AG09319 (cell line): ENCODE results near the gene PEX11B.

ENCODE experiments used
- DNase-seq: peaks from one replicate; pipeline ENCODE4 v3.0.0-alpha.2; 2010; ENCODE audit warnings: low read depth; ENCODE audit errors: extremely low read depth
- TF ChIP-seq, protein P1 (sequence below): IDR thresholded peaks from 2 replicates; pipeline ENCODE4 v1.5.1; 2011; ENCODE audit warnings: low read depth, mild to moderate bottlenecking, inconsistent platforms, low read length, moderate library complexity

The PEX11B gene

DNA sequence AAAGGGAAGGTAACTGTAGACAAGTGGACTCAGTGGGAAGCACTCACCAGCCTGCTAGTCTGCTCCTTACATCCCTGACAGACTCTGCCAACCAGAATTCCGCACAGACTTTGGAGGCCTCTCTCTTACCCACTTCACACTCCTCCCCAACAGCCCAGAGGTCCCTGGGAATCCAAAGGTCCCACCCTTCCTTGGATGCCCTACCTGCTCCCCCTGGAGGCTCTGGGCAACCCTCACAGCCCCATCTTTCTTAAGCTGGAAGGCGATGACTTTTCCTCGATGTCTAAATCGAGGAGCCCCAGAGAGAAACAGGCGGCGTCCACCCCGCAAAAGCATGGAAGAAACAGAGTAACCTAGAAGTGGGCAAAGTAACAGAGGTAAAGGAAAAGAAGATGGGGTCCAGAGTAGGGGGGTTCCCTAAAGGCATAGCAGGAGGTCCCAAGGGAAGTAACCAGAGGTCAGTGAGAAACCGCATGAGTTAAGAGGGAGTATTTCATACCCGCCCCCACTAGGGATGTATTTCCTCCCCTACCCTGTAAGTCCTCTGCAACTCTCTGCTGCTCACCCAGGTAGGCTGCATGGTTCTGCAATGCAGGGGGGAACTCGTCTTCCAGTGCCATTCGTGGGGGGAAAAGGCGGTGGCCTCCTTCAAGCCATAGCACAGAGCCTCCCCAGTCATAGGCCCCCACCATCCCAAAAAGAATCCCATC is 17.1 kb downstream of the PEX11B start:
- no peak for DNase-seq
- TF ChIP-seq, protein P1, sequence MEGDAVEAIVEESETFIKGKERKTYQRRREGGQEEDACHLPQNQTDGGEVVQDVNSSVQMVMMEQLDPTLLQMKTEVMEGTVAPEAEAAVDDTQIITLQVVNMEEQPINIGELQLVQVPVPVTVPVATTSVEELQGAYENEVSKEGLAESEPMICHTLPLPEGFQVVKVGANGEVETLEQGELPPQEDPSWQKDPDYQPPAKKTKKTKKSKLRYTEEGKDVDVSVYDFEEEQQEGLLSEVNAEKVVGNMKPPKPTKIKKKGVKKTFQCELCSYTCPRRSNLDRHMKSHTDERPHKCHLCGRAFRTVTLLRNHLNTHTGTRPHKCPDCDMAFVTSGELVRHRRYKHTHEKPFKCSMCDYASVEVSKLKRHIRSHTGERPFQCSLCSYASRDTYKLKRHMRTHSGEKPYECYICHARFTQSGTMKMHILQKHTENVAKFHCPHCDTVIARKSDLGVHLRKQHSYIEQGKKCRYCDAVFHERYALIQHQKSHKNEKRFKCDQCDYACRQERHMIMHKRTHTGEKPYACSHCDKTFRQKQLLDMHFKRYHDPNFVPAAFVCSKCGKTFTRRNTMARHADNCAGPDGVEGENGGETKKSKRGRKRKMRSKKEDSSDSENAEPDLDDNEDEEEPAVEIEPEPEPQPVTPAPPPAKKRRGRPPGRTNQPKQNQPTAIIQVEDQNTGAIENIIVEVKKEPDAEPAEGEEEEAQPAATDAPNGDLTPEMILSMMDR, result no peak

DNA sequence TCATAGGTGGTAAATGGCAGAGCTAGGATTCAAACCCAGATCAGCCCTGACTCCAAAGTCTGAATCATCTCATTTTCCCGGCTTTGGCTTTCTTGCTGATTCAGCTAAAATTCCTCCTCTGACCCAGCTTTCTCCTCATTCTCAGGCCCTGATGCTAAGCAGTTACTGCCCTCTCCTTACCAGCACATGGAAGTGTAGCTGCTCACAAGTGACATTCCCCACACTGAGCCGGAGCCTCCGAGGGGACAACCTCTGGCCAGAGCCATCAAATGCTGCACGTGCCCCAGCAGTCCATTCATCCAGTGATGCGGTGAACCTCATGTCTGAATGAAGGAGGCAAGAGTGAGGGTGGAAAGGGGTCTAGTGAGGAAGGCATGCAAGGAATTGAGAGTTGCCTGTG is 19.8 kb downstream of the PEX11B start:
- TF ChIP-seq, protein P1, result no peak
- DNase-seq, result no peak

DNA sequence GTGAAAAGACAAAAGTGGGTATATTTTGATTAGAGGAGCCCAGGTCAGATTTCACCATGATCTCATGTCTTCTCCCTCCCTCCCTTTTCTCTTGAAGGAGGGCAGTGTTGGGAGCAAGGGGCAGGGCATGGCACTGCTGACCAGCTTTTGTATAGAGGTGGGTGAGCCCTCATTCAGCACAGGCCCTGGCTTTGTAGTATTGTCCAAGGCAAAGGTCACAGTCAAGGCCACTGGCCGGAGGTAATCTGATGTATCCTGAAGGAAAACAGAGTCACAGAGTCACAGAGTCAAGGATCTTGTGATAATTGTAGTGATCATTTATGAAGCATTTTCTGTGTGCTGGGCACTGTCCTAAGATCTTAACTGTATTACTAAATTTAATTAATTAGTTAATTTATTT is 20.5 kb downstream of the PEX11B start:
- TF ChIP-seq, protein P1, result no peak
- DNase-seq, result no peak

DNA sequence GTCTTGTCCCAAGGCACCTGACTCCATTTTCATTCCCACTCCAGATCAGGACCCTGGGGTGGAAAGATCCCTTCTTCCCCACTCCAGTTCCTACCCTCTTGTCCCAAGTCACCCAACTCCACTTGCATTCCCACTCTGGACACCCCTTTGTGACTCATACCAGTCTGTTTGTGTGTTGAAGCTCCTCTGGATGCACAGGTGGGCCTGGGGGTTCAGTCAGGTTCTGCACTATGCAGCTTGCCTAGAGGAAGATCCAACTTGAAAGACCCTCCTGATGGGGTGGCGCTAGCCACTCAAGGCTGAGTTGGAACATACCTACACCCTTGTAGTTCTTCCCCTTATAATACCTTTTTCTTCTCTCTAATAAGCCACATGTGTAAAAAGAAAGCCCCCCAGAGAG is 23.0 kb downstream of the PEX11B start:
- no peak for DNase-seq
- TF ChIP-seq, protein P1, result no peak

DNA sequence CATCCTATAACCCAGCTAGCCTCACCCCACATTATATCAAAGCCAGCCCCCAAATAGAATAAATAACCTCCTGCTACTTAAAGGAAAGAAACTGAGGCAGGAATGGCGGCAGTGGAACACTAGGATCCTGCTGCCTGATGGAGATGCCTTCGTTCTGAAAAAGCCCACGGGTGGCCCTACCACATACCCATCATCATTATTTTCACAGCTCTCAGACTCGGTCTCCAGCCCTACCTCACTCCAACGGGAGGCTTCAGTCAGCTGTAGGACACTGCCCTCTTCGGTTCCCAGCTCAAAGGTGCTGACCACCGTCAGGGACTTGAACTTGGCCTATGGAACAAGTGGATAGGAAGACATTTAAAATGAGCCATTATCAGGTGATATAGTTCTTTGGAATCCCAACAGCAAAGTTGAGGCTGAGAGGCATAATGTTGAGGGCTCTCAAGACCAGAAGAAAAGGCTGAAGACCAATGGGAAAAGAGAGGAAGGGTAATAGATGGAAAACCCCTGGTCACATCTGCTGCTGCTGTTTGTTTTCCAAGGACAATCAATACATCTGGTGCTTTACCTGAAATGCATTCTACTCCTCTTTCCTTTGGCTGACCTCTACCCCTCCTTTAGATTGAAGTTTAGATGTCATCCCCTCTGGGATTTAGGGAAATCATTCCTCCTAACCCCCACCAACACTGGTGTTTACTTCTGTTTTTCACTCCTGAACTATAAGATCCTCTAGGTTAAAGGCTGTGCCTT is 25.0 kb downstream of the PEX11B start:
- no peak for DNase-seq
- TF ChIP-seq, protein P1, result no peak

DNA sequence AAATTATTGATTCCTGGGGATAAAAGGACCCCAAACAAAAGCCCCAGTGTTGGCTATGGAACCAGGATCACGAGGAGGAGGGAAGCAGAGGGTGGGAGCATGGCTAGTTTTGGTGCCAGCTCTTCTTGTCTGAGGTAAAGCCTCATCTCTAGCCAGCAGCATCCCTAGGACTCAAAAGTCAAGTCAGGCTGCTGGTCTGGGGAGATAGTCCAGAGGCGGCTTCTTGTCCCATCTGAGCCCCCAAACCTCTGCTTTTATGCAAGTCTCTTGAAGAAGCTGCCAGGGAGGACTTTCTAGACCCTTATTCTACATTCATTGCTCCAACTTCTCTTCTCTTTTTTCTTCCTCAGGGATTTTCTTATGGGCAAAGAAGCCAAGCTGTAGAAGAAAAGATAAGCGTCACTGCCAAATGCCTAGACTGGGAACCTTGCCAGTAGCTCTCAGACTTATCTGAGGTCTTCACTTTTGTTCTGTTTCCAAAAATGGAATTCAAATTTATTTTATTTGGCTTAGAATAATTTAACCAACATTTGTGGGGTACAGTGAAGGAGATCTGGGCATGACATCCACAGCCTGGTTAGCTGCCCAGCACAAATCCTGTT is 25.9 kb downstream of the PEX11B start:
- TF ChIP-seq, protein P1, result no peak
- DNase-seq, result no peak
